Measurements from ENCODE around the gene CDH3. TPM values are rescaled to one million over a fixed set of nuclear protein-coding genes. Genes with fewer than 3 reads are reported as not detected.

The CDH3 gene
- total and polyA plus RNA-seq, 2 experiments from 2014 or later, result 62.4 to 77.6 TPM

- H3K27ac ChIP-seq, result no peak overlapping the region
These were observed 9.0 kb upstream of the CDH3 start for GRCh38 chr16:68636064-68636560.

GRCh38 chr16:68636818-68637217 lies 8.3 kb upstream of the CDH3 start:
- WGBS (ENCODE audit: low lambda C conversion rate, missing lambda C conversion rate), result 72% methylated on average over 1 of the region's 1 CpG
- Histone ChIP-seq H4K20me1 (ENCODE audit: insufficient read depth, poor library complexity, severe bottlenecking) (no peaks in the 10 kb centered on the region), H3K4me1 (ENCODE audit: insufficient read depth) (peaks cover 7% of the 10 kb centered on the region), H2AFZ (no peak overlapping the region), H3K4me2 (no peak overlapping the region), H3K9me3 (ENCODE audit: low read depth) (no peaks in the 10 kb centered on the region), H3K27me3 (no peaks in the 10 kb centered on the region), H3K9me2 (replicated peaks; ENCODE audit: insufficient read depth) (no peaks in the 10 kb centered on the region), H3K4me3 (no peak overlapping the region), H3K27ac (no peak overlapping the region), H3K36me3 (replicated peaks; ENCODE audit: insufficient read depth, low read depth) (no peaks in the 10 kb centered on the region), H3K79me2 (no peaks in the 10 kb centered on the region)
- TF ChIP-seq EZH2phosphoT487 (IDR thresholded peaks at IDR 0.05; ENCODE audit: low read depth, severe bottlenecking, unreplicated experiment), result no peak
- no peak for TF ChIP-seq EZH2 (IDR thresholded peaks at IDR 0.05; ENCODE audit: borderline replicate concordance)
- TF ChIP-seq CTCF (IDR thresholded peaks at IDR 0.05; ENCODE audit: poor library complexity), result no peak
- DNase-seq (ENCODE audit: low spot score), result no peak

More at GRCh38 chr16:68636064-68636560, 9.0 kb upstream of the CDH3 start:
- no peak overlapping the region for H3K4me2 ChIP-seq
- H3K36me3 ChIP-seq (replicated peaks; ENCODE audit: insufficient read depth, low read depth), result no peaks in the 10 kb centered on the region
- H4K20me1 ChIP-seq (ENCODE audit: insufficient read depth, poor library complexity, severe bottlenecking), result no peaks in the 10 kb centered on the region
- no peaks in the 10 kb centered on the region for H3K27me3 ChIP-seq
- H2AFZ ChIP-seq, result no peak overlapping the region
- no peaks in the 10 kb centered on the region for H3K9me3 ChIP-seq (ENCODE audit: low read depth)
- no peaks in the 10 kb centered on the region for H3K9me2 ChIP-seq (replicated peaks; ENCODE audit: insufficient read depth)
- peaks cover 5% of the 10 kb centered on the region for H3K4me1 ChIP-seq (ENCODE audit: insufficient read depth)
- DNase-seq (ENCODE audit: low spot score), result no peak
- H3K79me2 ChIP-seq, result no peaks in the 10 kb centered on the region
- WGBS (ENCODE audit: low lambda C conversion rate, missing lambda C conversion rate), result 44% methylated on average over 12 of the region's 12 CpGs
- no peak overlapping the region for H3K4me3 ChIP-seq
- TF ChIP-seq CTCF (IDR thresholded peaks at IDR 0.05; ENCODE audit: poor library complexity), result no peak
- TF ChIP-seq EZH2 (IDR thresholded peaks at IDR 0.05; ENCODE audit: borderline replicate concordance), result no peak
- no peak for TF ChIP-seq EZH2phosphoT487 (IDR thresholded peaks at IDR 0.05; ENCODE audit: low read depth, severe bottlenecking, unreplicated experiment)

GRCh38 chr16:68640972-68641371 lies 4.1 kb upstream of the CDH3 start:
- Histone ChIP-seq H3K9me3 (ENCODE audit: low read depth) (no peaks in the 10 kb centered on the region), H3K4me2 (no peak overlapping the region), H4K20me1 (ENCODE audit: insufficient read depth, poor library complexity, severe bottlenecking) (no peaks in the 10 kb centered on the region), H3K4me3 (no peak overlapping the region), H3K36me3 (replicated peaks; ENCODE audit: insufficient read depth, low read depth) (no peaks in the 10 kb centered on the region), H3K27me3 (peaks cover 10% of the 10 kb centered on the region), H3K4me1 (ENCODE audit: insufficient read depth) (peaks cover 29% of the 10 kb centered on the region), H2AFZ (no peak overlapping the region), H3K79me2 (no peaks in the 10 kb centered on the region), H3K9me2 (replicated peaks; ENCODE audit: insufficient read depth) (no peaks in the 10 kb centered on the region), H3K27ac (peak overlapping the region; percentile 50)
- peak; percentile 49 for DNase-seq (ENCODE audit: low spot score)
- TF ChIP-seq EZH2phosphoT487 (IDR thresholded peaks at IDR 0.05; ENCODE audit: low read depth, severe bottlenecking, unreplicated experiment), result no peak
- no peak for TF ChIP-seq EZH2 (IDR thresholded peaks at IDR 0.05; ENCODE audit: borderline replicate concordance)
- no peak for TF ChIP-seq CTCF (IDR thresholded peaks at IDR 0.05; ENCODE audit: poor library complexity)
- 52% methylated on average over 3 of the region's 3 CpGs for WGBS (ENCODE audit: low lambda C conversion rate, missing lambda C conversion rate)

Measured in hepatocyte (in vitro differentiated cells).